Neural crest cell (in vitro differentiated cells): ENCODE data around the gene PACSIN2. TPM values are rescaled to one million over a fixed set of nuclear protein-coding genes. Genes with fewer than 3 reads are reported as not detected.

Source experiments
- DNase-seq: peaks from one replicate; pipeline ENCODE4 v3.0.0; 2021; ENCODE audit warnings: low read depth, mixed read lengths, low spot score
- H3K27ac Mint-ChIP-seq: one replicate; pipeline ENCODE4 v1.8.0; 2021; ENCODE audit warnings: mild to moderate bottlenecking, mixed read lengths; ENCODE audit not compliant: unreplicated experiment
- H3K27me3 Mint-ChIP-seq: 2 replicates; pipeline ENCODE4 v1.8.0; 2021; ENCODE audit warnings: low read depth, mild to moderate bottlenecking, mixed read lengths
- H3K36me3 Mint-ChIP-seq: 2 replicates; pipeline ENCODE4 v1.8.0; 2021; ENCODE audit warnings: low read depth, mild to moderate bottlenecking, mixed read lengths
- H3K4me1 Mint-ChIP-seq: 2 replicates; pipeline ENCODE4 v1.8.0; 2021; ENCODE audit warnings: mixed read lengths
- H3K4me3 Mint-ChIP-seq: one replicate; pipeline ENCODE4 v1.8.0; 2021; ENCODE audit warnings: mild to moderate bottlenecking, mixed read lengths
- H3K9me3 Mint-ChIP-seq: 2 replicates; pipeline ENCODE4 v1.8.0; 2021; ENCODE audit warnings: mixed read lengths
- total RNA-seq: library from RNA; stranded (reverse); gene quantifications from 2 replicates; pipeline ENCODE4 v1.2.1, GENCODE V29; 2021
- TF ChIP-seq, protein P1 (sequence below): fragments of 200-600 bp; sonication (generic); conservative IDR thresholded peaks from 2 replicates; pipeline ENCODE4 v1.5.0; 2021; ENCODE audit warnings: antibody characterized with exemption, mild to moderate bottlenecking

The PACSIN2 gene
- total RNA-seq, 1 donor from 2014 or later, result 79.4 TPM

- Mint-ChIP-seq H3K27me3 (no peaks in the 10 kb centered on the region), H3K4me1 (peaks cover 32% of the 10 kb centered on the region), H3K27ac (peak overlapping the region; percentile 88), H3K36me3 (no peaks in the 10 kb centered on the region), H3K4me3 (peak overlapping the region; percentile 98), H3K9me3 (no peaks in the 10 kb centered on the region)
- no peak for DNase-seq
- TF ChIP-seq, protein P1, sequence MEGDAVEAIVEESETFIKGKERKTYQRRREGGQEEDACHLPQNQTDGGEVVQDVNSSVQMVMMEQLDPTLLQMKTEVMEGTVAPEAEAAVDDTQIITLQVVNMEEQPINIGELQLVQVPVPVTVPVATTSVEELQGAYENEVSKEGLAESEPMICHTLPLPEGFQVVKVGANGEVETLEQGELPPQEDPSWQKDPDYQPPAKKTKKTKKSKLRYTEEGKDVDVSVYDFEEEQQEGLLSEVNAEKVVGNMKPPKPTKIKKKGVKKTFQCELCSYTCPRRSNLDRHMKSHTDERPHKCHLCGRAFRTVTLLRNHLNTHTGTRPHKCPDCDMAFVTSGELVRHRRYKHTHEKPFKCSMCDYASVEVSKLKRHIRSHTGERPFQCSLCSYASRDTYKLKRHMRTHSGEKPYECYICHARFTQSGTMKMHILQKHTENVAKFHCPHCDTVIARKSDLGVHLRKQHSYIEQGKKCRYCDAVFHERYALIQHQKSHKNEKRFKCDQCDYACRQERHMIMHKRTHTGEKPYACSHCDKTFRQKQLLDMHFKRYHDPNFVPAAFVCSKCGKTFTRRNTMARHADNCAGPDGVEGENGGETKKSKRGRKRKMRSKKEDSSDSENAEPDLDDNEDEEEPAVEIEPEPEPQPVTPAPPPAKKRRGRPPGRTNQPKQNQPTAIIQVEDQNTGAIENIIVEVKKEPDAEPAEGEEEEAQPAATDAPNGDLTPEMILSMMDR, result no peak
Observed at GRCh38 chr22:43015677-43016042, 711 bp upstream of the PACSIN2 start.

DNA sequence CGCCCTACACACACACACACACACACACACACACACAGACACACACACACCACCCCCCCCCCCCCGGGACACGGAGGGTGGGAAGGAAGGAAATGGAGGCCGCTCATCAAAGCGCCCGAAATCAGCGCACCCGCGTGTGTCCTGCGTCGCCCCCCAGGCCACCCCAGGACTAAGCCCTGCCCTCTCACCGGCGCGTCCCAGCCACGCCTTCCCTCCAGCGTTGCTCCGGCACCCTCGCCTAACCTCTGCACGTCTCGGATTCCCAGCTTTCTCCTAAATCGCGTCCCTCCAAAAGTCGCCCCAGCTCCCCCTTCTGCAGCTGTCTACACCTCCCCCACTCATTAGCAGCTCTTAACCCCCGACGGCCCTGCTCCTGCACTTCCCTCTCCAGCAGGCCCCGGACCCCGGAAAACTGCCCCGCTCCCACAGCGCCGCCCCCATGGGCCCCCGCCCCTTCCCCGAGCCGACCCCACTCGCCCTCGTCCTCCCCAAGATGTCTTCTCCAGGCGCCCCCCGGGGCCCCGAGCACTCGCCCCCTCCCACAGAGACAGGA is 557 bp downstream of the PACSIN2 start:
- DNase-seq, result peak; percentile 24
- TF ChIP-seq, protein P1, result no peak

GRCh38 chr22:43013355-43014315 is 1.3 kb downstream of the PACSIN2 start:
- H3K27ac Mint-ChIP-seq, result no peak overlapping the region
- no peaks in the 10 kb centered on the region for H3K27me3 Mint-ChIP-seq
- TF ChIP-seq, protein P1, result no peak
- H3K4me3 Mint-ChIP-seq, result peak overlapping the region; percentile 98
- H3K36me3 Mint-ChIP-seq, result no peaks in the 10 kb centered on the region
- peaks cover 43% of the 10 kb centered on the region for H3K4me1 Mint-ChIP-seq
- H3K9me3 Mint-ChIP-seq, result no peaks in the 10 kb centered on the region
- no peak for DNase-seq

More for the DNA sequence above, 557 bp downstream of the PACSIN2 start:
- Mint-ChIP-seq H3K27me3 (no peaks in the 10 kb centered on the region), H3K4me3 (peak overlapping the region; percentile 98), H3K4me1 (peaks cover 37% of the 10 kb centered on the region), H3K36me3 (no peaks in the 10 kb centered on the region), H3K9me3 (no peaks in the 10 kb centered on the region), H3K27ac (peak overlapping the region; percentile 35)

DNA sequence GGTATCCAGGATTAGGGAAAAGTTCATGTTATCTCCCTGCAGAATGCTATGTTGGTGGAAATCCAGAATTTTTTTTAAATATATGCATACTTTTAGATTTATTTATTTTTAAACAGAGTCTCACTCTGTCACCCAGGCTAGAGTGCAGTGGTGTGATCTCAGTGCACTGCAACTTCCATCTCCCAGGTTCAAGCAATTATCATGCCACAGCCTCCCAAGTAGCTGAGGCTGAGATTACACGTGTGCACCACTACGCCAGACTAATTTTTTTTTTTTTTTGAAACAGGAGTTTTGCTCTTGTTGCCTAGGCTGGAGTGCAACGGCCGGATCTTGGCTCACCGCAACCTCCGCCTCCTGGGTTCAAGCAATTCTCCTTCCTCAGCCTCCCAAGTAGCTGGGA is 2.6 kb downstream of the PACSIN2 start:
- H3K9me3 Mint-ChIP-seq, result no peaks in the 10 kb centered on the region
- TF ChIP-seq, protein P1, result no peak
- H3K27ac Mint-ChIP-seq, result no peak overlapping the region
- no peaks in the 10 kb centered on the region for H3K36me3 Mint-ChIP-seq
- H3K4me1 Mint-ChIP-seq, result peaks cover 49% of the 10 kb centered on the region
- H3K4me3 Mint-ChIP-seq, result peak overlapping the region; percentile 56
- DNase-seq, result no peak
- H3K27me3 Mint-ChIP-seq, result no peaks in the 10 kb centered on the region

DNA sequence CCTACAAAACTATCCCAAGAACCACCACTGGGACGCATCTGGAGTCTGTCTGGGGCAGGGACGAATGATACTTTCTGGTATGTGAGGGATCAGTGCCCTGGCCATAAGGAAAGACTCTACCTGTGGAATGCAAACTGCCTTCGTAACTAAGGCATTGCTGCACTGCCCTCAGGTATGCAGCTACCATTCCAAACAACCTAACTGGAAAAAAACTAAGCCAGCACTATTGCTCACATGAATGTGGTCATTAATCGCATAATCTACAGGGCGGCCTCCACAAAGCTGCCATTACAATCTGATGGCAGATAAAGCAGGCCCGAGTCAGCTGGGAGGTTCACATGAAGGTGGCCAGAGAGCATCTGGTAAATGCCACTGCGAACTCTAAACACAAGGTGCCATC is 3.9 kb downstream of the PACSIN2 start:
- no peak for DNase-seq
- Mint-ChIP-seq H3K4me1 (peaks cover 58% of the 10 kb centered on the region), H3K9me3 (no peaks in the 10 kb centered on the region), H3K27me3 (no peaks in the 10 kb centered on the region), H3K27ac (no peak overlapping the region), H3K36me3 (no peaks in the 10 kb centered on the region), H3K4me3 (peak overlapping the region; percentile 71)
- TF ChIP-seq, protein P1, result peak; percentile 18
